Endometrial microvascular endothelial cells (primary cell): ENCODE results near the gene UNK. TPM values are rescaled to one million over a fixed set of nuclear protein-coding genes. Genes with fewer than 3 reads are reported as not detected.
"Not testable (repeated sequence)": the region's sequence is repeated elsewhere in the genome, so short reads cannot be mapped to it uniquely, and the experiment has no call there.

ENCODE experiments used
- in situ Hi-C: cut with HindIII; loops from 2 replicates; pipeline ENCODE4 v1.10.0; 2017; ENCODE audit warnings: low sequenced_read_pairs, low pct_unique_long_range_greater_than_20kb; ENCODE audit errors: inconsistent ontology term
- total RNA-seq: library from RNA; depleted of rRNA; stranded (reverse); fragments of >200 nt; gene quantifications from one replicate; pipeline ENCODE4 v1.2.3, GENCODE V29; 2015; ENCODE audit errors: inconsistent ontology term

The UNK gene
- total RNA-seq, 1 donor from 2014 or later, result 53.0 TPM

DNA sequence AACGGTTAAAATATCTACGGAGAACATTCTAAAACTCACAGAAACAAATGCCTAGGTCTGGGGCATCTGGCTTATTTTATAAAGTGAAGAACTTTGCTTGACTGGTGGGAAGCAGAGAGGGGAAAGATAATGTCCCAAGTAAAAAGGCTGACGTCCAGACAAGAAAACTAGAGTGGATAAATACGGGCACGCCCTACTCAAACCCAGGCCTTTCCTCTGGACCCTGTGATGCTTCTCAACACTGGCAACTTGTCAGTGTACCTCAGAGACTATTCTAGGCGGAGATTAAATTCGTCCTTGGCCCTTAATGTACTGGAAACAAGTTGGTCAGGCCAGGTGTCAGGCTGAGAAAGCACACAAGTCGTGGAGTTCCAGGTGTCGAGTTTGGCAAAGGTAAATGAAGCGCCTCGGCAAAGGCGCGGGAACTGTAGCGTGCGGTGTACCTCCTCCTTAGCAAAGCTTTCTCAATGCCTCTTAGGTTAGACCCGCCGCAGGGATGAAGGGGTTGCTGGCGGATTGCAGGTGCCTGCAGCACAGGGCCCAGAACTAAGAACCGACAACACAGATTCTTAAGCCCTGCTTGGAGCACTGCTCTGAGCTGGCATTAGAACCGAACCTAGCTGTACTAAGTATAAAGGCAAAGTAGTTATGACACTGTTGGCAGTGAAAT, 668 bp upstream of the UNK start:
- in situ Hi-C loops, result no loop called here

DNA sequence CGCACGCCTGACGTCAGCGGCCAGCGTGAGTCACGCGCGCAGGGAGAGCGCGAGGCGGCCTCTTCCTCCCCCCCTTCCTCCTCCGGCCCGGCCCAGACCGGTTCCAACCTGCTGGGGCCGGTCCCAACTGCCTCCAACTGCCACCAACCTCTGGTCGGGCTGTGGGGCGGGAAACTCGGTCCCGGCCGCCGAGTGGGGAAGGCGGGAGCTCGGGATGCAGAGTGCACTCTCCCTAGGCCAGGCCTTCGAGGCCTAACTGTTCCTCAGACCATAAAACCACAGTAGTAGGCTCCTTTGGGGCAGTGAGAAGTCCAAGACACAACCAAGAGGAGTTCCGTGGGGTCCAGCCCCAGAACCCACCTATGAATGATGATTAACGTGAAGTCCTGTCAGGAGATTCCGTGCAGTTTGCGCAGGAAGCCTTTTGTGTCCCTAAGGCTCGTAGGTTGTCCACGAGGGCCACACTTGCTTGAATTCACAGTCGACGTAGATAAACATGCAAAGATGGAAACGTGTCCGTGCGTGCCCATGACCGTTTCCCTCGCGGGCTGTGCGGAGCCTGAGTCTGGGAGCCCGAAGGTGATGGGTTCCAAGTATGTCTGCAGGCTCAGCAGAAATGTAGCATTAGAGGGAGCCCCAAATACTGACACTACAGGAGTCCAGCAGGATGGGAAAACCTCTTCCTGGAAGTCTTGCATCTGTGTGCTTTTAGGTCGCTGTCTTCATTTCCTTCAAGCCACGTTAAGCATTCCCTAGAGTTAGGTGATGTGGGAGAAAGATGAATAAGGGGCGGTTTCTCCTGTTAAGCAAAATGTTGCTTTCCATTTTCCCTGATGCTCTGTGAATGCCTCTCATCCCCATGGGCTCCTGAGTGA, 647 bp downstream of the UNK start:
- in situ Hi-C loops, result no loop called here

DNA sequence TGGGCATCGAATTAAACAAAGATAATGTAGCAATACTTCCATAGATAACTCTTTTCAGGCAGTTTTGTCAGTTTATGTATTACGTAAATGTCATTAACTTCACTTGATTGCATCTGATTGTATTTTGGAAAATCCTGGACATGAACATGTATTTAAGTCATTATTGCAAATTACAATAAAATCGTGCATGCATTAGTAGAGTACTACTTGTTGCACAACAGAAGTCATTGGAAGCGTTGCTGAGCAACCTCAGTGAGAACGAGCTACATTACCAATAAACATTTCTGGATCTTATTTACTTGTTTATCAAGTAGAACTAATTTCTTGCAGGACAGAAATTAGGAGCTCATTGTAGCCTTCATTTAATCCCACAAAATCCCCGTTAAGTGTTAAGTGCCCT, 6.6 kb downstream of the UNK start:
- in situ Hi-C loops, result no loop called here

GRCh38 chr17:75793460-75793859, 8.9 kb downstream of the UNK start:
- in situ Hi-C loops, result no loop called here

DNA sequence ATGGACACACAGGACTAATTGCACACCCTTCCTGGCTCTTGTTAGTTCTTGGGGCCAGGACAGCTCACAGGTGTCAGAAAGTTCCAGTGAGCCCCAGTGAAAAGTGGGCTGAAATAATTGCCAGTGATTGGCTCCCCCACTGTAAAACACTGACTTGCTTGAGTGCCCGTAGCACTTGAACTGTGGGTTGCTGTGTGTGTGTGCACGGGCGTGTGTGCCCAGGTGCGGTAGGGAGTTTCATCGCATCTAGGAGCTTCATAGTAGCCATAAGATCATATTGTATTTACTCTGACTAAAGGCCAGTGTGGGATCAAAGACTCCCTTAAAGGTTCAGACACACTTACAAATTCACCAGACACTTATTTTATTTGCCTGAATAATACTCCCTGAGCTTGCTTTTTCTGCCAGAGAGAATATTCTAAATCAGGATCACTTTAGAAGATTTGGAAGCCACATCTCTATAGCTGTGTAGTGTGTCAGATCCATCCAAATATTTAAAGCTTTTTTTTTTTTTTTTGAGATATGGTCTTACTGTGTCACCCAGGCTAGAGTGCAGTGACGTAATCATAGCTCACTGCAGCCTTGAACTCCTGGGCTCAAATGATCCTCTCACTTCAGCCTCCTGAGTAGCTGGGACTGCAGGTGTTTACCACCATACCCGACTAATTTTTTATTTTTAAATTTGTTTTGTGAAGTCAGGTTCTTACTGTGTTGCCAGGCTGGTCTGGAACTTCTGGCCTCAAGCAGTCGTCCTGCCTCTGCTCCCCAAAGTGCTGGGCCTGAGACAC, 11.4 kb downstream of the UNK start:
- in situ Hi-C loops, result no loop called here

- in situ Hi-C loops, result no loop called here
These were observed 14.8 kb downstream of the UNK start for GRCh38 chr17:75799402-75799801.

DNA sequence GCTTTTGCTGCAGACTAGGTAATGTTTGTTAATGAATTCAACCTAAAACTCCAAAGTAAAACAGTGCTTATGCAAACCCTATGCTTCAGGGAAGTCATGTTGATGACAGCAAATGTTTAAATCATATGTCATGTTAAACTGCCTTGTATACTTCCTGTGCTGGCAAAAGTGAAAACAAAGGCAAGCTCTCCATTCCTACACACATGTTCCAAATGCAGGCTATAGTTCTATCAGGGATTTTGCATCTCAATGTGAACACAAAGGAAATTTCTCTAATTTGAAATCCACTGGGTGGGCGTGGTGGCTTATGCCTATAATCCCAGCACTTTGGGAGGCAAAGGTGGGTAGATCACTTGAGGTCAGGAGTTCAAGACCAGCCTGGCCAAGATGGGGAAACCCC, 19.3 kb downstream of the UNK start:
- in situ Hi-C loops, result no loop called here

DNA sequence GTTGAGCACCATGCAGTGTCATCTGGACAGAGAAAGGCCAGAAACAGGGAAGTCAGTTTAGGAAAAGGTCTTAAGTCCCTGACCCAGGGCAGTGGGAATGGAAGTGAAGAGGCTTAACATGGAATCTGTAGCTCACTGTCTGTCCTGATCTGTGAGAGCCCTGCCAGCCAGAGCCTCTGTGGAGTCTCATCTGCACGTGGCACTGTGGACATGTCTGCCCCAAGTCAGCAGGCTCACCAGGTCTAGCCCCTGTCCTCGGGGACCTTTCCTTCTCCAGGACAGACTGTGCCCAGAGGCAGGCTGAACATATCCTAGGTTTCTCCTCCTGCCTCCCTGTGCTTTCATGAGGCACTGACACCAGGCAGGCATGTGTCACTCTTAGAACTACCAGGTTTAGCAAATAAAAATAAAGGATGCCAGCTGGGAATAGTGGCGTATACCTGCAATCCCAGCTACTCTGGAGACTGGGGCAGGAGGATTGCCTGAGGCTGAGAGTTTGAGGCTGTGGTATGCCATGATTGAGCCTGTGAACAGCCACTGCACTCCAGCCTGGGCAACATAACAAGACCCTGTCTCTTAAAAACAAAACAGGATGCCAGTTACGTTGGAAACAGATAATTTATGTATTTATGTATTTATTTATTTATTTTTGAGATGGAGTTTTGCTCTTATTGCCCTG, 22.4 kb downstream of the UNK start:
- in situ Hi-C loops, result no loop called here

- in situ Hi-C loops, result no loop called here
These were observed 23.3 kb downstream of the UNK start for GRCh38 chr17:75807861-75808260.

DNA sequence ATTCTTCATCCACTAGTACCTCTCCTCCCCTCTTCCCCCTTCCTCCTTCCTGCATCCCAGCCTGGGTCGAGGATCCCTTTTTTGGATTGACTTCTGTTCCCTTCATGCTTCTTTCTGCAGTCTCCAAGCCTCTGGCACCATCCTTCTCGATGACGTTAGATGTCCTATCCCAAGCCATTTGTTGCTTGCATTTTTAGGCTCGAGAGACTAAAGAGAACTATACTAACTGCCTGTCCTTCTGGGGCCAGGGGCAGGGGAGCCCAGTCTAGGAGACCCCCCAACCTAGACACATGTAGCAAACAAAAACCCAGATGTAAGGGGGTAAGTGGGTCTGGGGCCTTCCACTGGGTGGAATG, 23.9 kb downstream of the UNK start:
- in situ Hi-C loops, result no loop called here

GRCh38 chr17:75808905-75809621, 24.5 kb downstream of the UNK start:
- in situ Hi-C loops, result no loop called here

- in situ Hi-C loops, result no loop called here
These were observed 25.1 kb downstream of the UNK start for GRCh38 chr17:75809631-75810111.

- in situ Hi-C loops, result no loop called here
These were observed 25.6 kb downstream of the UNK start for GRCh38 chr17:75810216-75810615.

DNA sequence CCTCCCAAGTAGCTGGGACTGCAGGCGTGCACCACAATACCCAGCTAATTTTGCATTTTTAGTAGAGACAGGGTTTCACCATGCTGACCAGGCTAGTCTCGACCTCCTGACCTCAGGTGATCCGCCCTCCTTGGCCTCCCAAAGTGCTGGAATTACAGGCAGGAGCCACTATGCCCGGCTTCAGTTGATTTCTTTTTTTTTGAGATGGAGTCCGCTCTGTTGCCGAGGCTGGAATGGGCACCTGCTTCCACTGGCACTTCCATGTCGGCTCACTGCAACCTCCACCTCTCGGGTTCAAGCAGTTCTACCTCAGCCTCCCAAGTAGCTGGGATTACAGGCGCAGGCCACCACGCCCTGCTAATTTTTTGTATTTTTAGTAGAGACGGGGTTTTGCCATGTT, 26.1 kb downstream of the UNK start:
- in situ Hi-C loops, result not testable (repeated sequence)

- in situ Hi-C loops, result no loop called here
These were observed 26.6 kb downstream of the UNK start for GRCh38 chr17:75811174-75811573.

GRCh38 chr17:75812096-75813013, 27.7 kb downstream of the UNK start:
- in situ Hi-C loops, result no loop called here
